GM21390 (cell line): ENCODE measurements around the gene NTNG2.

Experiments used
- ATAC-seq: cut with Tn5 transposase; IDR thresholded peaks from one replicate; pipeline ENCODE4 v1.9.1; 2021; ENCODE audit not compliant: unreplicated experiment

NTNG2 gene

DNA sequence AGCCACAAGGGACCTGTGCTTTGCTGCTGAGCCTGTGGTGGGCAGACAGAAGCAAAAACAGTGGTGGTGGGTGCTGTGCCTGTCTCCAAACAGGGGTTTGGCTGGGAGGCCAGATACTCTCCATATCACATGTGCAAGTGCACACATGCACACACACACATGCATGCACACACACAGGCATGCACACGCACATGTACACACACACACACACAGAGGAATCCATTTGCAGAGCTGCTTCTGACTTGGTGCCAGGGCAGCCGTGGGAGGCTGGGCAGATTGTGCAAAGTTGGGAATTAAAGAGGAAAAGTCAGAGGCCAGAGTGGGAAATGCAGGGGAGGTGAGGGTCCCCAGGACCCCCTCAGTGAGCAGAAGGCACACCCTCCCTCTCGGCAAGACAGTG lies 71.3 kb downstream of the NTNG2 start:
- no peak for ATAC-seq

GRCh38 chr9:132234535-132234934 lies 72.7 kb downstream of the NTNG2 start:
- no peak for ATAC-seq

GRCh38 chr9:132235125-132235524 lies 73.3 kb downstream of the NTNG2 start:
- ATAC-seq: no peak

- ATAC-seq: no peak
Measured at GRCh38 chr9:132235894-132236661, 74.2 kb downstream of the NTNG2 start.

- ATAC-seq: no peak
Measured at GRCh38 chr9:132236662-132237311, 74.9 kb downstream of the NTNG2 start.

GRCh38 chr9:132237481-132237880 lies 75.6 kb downstream of the NTNG2 start:
- ATAC-seq: no peak

GRCh38 chr9:132238026-132238972 lies 76.4 kb downstream of the NTNG2 start:
- no peak for ATAC-seq

- ATAC-seq: no peak
Measured at GRCh38 chr9:132238992-132239391, 77.1 kb downstream of the NTNG2 start.

GRCh38 chr9:132239518-132239917 lies 77.7 kb downstream of the NTNG2 start:
- no peak for ATAC-seq

GRCh38 chr9:132239999-132240840 lies 78.4 kb downstream of the NTNG2 start:
- ATAC-seq: no peak

DNA sequence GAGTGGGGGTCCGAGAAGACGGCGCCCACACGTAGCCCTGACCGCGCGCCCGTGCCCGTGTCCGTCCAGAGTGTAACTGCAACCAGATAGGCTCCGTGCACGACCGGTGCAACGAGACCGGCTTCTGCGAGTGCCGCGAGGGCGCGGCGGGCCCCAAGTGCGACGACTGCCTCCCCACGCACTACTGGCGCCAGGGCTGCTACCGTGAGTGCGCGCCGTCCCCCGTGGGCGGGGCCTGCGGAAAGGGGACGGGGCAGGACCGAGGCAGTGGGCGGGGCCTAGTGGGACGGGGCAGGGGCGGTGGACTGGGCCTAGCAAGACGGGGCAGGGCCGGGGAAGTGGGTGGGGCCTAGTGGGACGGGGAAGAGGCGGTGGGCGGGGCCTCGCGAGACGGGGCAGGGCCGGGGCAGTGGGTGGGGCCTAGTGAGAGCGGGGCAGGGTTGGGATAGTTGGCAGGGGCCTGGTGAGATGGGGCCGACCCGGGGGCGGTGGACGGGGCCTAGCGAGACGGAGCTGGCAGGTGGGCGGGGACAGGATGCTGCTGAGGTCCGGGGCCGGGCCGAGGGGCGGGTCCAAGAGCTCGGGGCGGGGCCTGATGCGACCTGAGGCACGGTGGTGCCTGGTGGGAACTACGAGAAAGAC lies 79.1 kb downstream of the NTNG2 start:
- ATAC-seq: peak; percentile 69

GRCh38 chr9:132241483-132241839 lies 79.6 kb downstream of the NTNG2 start:
- ATAC-seq: no peak

DNA sequence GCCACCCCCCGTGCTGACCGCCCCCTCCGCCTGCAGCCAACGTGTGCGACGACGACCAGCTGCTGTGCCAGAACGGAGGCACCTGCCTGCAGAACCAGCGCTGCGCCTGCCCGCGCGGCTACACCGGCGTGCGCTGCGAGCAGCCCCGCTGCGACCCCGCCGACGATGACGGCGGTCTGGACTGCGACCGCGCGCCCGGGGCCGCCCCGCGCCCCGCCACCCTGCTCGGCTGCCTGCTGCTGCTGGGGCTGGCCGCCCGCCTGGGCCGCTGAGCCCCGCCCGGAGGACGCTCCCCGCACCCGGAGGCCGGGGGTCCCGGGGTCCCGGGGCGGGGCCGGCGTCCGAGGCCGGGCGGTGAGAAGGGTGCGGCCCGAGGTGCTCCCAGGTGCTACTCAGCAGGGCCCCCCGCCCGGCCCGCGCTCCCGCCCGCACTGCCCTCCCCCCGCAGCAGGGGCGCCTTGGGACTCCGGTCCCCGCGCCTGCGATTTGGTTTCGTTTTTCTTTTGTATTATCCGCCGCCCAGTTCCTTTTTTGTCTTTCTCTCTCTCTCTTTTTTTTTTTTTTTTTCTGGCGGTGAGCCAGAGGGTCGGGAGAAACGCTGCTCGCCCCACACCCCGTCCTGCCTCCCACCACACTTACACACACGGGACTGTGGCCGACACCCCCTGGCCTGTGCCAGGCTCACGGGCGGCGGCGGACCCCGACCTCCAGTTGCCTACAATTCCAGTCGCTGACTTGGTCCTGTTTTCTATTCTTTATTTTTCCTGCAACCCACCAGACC lies 80.2 kb downstream of the NTNG2 start:
- ATAC-seq: no peak

DNA sequence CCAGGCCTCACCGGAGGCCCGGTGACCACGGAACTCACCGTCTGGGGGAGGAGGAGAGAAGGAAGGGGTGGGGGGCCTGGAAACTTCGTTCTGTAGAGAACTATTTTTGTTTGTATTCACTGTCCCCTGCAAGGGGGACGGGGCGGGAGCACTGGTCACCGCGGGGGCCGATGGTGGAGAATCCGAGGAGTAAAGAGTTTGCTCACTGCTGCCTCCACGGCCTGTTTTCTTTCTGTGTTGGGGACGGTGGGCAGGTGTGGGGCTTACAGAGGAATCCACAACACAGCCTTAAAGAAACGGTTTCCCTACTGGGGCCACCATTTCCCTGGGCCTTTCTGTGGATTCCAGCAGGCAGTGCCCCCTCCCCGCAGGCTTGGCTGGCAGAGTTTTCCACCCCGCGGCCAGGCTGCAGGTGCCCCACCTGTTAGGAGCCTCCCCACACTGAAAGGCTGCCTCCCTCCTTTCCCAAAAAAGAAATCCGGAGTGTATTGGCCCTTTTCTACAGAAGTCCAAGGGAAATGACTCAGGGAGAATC lies 80.8 kb downstream of the NTNG2 start:
- ATAC-seq: no peak

DNA sequence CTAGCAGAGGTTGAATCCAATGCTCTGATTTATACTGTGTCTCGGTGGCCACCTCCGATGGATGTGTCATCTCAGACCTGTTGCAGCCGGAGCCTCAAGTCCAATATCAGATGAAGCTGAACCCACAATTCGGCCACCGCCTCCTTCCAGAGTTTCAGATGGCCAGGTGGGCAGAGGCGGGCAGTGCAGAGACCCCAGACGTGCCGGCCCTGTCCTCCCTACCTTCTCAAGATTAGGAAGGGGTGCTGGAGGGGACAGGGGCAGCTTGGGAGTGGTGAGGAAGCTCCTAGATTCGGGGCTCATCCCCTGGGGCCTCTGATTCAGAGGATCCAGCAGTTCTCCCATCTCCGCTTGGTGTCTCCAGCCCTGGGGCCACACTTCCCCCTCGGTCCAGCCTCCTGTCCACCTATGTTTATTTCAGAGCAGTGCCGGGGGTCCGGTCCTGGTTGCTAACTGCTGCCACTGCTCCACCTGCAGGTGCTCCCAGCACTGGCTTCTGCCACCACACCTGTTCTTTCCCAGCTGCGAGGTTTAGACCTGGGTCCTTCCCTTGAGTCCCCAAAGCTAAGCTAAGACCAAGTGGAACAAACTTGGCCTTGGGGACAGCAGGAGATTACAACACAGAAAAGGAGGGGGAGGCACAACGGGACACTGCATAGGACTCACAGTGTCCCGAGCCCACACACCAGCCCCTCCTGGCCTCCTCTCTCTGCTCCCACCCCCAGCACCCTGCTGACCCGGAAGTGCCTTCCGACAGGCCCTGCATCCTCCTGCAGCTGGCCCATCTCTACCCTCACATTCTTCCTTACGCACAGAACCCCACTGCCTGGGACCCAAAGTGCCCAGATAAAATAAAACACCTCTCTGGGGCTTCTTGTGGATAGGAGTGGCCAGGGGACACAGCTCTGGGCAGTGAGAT lies 81.6 kb downstream of the NTNG2 start:
- ATAC-seq: no peak

DNA sequence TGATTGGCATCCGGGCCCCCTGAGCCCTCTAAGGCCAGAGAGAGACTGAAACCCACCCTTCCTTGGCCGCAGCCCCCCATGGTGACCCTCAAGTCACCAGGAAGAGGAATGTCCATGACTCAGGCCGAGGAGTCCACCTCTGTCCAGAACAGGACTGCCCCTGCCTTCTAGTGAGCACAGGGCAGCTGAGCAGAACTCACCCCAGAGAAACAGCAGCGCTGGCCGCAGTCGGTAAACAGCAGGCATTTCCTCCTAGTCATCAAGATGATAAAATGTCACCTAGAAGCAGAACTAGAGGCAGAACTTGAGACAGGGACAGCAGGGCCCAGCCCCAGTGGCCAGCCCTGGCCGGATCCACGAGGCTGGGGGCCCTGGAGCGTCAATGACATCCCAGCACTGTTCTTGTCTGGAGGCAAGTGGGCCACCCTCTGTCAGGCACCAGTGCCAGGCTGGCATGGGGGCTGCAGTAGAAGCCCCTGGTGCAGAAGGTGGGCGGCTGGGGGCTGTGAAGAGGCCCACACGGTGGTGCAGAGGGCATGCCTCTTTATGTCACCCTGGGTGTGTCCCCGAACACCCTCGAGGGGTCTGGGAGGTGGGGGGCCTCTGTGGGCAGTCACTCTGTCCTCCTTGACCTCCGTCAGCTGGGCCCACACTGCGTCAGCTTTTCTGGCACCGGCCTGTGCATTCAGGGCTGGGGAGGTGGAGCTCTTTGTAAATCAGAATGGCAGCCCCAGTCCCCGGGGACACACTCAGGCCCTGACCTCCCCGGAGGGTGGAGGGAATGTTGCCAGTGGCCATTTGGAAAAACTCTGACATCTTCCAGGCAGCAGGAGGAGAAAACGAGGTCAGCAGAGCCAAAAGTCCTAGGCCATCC lies 83.0 kb downstream of the NTNG2 start:
- ATAC-seq: no peak

DNA sequence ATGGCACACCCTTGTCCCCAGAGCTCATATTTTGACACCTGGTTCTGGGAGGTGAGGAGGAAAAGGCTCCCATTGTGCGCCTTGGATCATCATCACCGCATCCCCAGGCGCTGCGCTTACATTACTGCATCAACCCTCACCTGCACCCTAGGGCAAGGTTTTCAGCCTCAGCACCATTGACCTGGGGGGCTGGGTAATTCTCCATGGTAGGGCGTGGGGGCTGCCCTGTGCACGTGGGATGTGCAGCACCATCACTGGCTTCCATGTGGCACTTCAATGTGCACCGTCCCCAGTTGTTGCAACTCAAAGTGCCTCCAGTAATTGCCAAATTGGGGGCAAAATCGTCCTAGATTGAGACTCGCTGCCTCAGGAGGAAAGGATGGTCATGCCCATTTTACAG lies 83.6 kb downstream of the NTNG2 start:
- no peak for ATAC-seq
